ENCODE data around the gene APC2.

DNA sequence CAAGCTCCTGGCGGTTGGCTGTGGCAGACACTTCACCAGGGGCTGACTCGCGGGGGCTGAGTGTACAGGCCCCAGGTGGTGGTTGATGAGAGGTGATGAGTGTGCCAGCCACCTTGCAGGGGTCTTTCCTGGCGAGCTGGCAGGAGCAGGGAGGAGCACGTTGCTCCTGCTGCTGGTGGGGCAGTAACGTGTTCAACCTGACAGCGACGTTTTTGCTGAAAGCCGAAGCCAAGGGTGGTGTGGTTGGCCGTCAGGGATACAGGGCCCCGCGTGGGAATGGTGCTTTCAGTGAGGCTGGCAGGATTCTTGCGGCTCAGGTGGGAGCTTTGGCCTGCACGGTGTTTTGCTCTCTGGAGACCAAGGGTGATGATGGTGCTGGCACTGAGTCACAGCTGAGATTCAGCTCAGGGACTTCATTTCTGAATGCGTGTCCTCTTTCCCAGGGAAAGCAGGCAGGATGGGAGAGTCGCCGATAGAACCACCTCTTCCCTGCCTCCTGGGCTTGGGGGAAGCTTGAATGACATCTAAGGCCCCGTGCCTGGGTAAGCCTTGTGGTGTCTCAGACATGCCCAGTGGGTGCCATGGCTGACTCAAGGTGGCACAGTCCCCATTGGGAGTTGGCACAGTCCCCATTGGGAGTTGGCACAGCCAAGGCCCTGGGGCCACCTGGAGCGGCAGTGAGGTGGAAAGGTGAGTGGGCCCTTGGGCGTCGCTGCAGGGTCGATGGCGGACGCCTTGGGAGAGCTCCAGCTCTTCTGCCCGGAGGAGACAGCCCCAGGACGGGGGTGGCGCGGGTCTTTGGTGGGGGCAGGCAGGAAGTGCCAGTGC, 33.7 kb upstream of the APC2 start:
- TF ChIP-seq, protein P1, sequence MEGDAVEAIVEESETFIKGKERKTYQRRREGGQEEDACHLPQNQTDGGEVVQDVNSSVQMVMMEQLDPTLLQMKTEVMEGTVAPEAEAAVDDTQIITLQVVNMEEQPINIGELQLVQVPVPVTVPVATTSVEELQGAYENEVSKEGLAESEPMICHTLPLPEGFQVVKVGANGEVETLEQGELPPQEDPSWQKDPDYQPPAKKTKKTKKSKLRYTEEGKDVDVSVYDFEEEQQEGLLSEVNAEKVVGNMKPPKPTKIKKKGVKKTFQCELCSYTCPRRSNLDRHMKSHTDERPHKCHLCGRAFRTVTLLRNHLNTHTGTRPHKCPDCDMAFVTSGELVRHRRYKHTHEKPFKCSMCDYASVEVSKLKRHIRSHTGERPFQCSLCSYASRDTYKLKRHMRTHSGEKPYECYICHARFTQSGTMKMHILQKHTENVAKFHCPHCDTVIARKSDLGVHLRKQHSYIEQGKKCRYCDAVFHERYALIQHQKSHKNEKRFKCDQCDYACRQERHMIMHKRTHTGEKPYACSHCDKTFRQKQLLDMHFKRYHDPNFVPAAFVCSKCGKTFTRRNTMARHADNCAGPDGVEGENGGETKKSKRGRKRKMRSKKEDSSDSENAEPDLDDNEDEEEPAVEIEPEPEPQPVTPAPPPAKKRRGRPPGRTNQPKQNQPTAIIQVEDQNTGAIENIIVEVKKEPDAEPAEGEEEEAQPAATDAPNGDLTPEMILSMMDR (IDR thresholded peaks at IDR 0.05): no peak
- TF ChIP-seq, protein P2, sequence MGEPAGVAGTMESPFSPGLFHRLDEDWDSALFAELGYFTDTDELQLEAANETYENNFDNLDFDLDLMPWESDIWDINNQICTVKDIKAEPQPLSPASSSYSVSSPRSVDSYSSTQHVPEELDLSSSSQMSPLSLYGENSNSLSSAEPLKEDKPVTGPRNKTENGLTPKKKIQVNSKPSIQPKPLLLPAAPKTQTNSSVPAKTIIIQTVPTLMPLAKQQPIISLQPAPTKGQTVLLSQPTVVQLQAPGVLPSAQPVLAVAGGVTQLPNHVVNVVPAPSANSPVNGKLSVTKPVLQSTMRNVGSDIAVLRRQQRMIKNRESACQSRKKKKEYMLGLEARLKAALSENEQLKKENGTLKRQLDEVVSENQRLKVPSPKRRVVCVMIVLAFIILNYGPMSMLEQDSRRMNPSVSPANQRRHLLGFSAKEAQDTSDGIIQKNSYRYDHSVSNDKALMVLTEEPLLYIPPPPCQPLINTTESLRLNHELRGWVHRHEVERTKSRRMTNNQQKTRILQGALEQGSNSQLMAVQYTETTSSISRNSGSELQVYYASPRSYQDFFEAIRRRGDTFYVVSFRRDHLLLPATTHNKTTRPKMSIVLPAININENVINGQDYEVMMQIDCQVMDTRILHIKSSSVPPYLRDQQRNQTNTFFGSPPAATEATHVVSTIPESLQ (CRISPR knock-in tag; IDR thresholded peaks at IDR 0.05): no peak
- TF ChIP-seq, protein P3, sequence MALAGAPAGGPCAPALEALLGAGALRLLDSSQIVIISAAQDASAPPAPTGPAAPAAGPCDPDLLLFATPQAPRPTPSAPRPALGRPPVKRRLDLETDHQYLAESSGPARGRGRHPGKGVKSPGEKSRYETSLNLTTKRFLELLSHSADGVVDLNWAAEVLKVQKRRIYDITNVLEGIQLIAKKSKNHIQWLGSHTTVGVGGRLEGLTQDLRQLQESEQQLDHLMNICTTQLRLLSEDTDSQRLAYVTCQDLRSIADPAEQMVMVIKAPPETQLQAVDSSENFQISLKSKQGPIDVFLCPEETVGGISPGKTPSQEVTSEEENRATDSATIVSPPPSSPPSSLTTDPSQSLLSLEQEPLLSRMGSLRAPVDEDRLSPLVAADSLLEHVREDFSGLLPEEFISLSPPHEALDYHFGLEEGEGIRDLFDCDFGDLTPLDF (CRISPR knock-in tag; IDR thresholded peaks at IDR 0.05): no peak
- no peak for TF ChIP-seq ZNF317 (CRISPR knock-in tag; IDR thresholded peaks at IDR 0.05; ENCODE audit: borderline replicate concordance, low read depth)
- TF ChIP-seq FOXJ3 (CRISPR knock-in tag; IDR thresholded peaks at IDR 0.05; ENCODE audit: borderline replicate concordance): no peak
- TF ChIP-seq, protein P4, sequence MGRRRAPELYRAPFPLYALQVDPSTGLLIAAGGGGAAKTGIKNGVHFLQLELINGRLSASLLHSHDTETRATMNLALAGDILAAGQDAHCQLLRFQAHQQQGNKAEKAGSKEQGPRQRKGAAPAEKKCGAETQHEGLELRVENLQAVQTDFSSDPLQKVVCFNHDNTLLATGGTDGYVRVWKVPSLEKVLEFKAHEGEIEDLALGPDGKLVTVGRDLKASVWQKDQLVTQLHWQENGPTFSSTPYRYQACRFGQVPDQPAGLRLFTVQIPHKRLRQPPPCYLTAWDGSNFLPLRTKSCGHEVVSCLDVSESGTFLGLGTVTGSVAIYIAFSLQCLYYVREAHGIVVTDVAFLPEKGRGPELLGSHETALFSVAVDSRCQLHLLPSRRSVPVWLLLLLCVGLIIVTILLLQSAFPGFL (CRISPR knock-in tag; IDR thresholded peaks at IDR 0.05; ENCODE audit: borderline replicate concordance): no peak
- TF ChIP-seq, protein P5, sequence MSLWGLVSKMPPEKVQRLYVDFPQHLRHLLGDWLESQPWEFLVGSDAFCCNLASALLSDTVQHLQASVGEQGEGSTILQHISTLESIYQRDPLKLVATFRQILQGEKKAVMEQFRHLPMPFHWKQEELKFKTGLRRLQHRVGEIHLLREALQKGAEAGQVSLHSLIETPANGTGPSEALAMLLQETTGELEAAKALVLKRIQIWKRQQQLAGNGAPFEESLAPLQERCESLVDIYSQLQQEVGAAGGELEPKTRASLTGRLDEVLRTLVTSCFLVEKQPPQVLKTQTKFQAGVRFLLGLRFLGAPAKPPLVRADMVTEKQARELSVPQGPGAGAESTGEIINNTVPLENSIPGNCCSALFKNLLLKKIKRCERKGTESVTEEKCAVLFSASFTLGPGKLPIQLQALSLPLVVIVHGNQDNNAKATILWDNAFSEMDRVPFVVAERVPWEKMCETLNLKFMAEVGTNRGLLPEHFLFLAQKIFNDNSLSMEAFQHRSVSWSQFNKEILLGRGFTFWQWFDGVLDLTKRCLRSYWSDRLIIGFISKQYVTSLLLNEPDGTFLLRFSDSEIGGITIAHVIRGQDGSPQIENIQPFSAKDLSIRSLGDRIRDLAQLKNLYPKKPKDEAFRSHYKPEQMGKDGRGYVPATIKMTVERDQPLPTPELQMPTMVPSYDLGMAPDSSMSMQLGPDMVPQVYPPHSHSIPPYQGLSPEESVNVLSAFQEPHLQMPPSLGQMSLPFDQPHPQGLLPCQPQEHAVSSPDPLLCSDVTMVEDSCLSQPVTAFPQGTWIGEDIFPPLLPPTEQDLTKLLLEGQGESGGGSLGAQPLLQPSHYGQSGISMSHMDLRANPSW (CRISPR knock-in tag; conservative IDR thresholded peaks at IDR 0.05; ENCODE audit: low read depth): no peak
- TF ChIP-seq, protein P6, sequence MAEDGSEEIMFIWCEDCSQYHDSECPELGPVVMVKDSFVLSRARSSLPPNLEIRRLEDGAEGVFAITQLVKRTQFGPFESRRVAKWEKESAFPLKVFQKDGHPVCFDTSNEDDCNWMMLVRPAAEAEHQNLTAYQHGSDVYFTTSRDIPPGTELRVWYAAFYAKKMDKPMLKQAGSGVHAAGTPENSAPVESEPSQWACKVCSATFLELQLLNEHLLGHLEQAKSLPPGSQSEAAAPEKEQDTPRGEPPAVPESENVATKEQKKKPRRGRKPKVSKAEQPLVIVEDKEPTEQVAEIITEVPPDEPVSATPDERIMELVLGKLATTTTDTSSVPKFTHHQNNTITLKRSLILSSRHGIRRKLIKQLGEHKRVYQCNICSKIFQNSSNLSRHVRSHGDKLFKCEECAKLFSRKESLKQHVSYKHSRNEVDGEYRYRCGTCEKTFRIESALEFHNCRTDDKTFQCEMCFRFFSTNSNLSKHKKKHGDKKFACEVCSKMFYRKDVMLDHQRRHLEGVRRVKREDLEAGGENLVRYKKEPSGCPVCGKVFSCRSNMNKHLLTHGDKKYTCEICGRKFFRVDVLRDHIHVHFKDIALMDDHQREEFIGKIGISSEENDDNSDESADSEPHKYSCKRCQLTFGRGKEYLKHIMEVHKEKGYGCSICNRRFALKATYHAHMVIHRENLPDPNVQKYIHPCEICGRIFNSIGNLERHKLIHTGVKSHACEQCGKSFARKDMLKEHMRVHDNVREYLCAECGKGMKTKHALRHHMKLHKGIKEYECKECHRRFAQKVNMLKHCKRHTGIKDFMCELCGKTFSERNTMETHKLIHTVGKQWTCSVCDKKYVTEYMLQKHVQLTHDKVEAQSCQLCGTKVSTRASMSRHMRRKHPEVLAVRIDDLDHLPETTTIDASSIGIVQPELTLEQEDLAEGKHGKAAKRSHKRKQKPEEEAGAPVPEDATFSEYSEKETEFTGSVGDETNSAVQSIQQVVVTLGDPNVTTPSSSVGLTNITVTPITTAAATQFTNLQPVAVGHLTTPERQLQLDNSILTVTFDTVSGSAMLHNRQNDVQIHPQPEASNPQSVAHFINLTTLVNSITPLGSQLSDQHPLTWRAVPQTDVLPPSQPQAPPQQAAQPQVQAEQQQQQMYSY (CRISPR knock-in tag; IDR thresholded peaks at IDR 0.05): no peak
- TF ChIP-seq, protein P7, sequence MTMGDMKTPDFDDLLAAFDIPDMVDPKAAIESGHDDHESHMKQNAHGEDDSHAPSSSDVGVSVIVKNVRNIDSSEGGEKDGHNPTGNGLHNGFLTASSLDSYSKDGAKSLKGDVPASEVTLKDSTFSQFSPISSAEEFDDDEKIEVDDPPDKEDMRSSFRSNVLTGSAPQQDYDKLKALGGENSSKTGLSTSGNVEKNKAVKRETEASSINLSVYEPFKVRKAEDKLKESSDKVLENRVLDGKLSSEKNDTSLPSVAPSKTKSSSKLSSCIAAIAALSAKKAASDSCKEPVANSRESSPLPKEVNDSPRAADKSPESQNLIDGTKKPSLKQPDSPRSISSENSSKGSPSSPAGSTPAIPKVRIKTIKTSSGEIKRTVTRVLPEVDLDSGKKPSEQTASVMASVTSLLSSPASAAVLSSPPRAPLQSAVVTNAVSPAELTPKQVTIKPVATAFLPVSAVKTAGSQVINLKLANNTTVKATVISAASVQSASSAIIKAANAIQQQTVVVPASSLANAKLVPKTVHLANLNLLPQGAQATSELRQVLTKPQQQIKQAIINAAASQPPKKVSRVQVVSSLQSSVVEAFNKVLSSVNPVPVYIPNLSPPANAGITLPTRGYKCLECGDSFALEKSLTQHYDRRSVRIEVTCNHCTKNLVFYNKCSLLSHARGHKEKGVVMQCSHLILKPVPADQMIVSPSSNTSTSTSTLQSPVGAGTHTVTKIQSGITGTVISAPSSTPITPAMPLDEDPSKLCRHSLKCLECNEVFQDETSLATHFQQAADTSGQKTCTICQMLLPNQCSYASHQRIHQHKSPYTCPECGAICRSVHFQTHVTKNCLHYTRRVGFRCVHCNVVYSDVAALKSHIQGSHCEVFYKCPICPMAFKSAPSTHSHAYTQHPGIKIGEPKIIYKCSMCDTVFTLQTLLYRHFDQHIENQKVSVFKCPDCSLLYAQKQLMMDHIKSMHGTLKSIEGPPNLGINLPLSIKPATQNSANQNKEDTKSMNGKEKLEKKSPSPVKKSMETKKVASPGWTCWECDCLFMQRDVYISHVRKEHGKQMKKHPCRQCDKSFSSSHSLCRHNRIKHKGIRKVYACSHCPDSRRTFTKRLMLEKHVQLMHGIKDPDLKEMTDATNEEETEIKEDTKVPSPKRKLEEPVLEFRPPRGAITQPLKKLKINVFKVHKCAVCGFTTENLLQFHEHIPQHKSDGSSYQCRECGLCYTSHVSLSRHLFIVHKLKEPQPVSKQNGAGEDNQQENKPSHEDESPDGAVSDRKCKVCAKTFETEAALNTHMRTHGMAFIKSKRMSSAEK (CRISPR knock-in tag; IDR thresholded peaks at IDR 0.05; ENCODE audit: borderline replicate concordance): no peak
- TF ChIP-seq, protein P8, sequence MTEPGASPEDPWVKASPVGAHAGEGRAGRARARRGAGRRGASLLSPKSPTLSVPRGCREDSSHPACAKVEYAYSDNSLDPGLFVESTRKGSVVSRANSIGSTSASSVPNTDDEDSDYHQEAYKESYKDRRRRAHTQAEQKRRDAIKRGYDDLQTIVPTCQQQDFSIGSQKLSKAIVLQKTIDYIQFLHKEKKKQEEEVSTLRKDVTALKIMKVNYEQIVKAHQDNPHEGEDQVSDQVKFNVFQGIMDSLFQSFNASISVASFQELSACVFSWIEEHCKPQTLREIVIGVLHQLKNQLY (CRISPR knock-in tag; IDR thresholded peaks at IDR 0.05): no peak
- TF ChIP-seq NR3C1 (CRISPR knock-in tag; conservative IDR thresholded peaks at IDR 0.05; ENCODE audit: low read depth): no peak
- TF ChIP-seq, protein P9, sequence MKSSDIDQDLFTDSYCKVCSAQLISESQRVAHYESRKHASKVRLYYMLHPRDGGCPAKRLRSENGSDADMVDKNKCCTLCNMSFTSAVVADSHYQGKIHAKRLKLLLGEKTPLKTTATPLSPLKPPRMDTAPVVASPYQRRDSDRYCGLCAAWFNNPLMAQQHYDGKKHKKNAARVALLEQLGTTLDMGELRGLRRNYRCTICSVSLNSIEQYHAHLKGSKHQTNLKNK (CRISPR knock-in tag; IDR thresholded peaks at IDR 0.05): no peak

Measured in WTC11 (cell line).